Neural progenitor cell (in vitro differentiated cells): ENCODE measurements around the gene EPHB2. TPM values are rescaled to one million over a fixed set of nuclear protein-coding genes. Genes with fewer than 3 reads are reported as not detected.

Experiments used
- DNase-seq: peaks from one replicate; pipeline ENCODE4 v3.0.0-alpha.2; 2016; ENCODE audit warnings: low spot score
- H2AFZ ChIP-seq: fragments of 200-600 bp; sonication (generic); replicated peaks from 2 replicates; pipeline ENCODE4 v1.6.1; 2016; ENCODE audit warnings: antibody characterized with exemption
- H3F3A ChIP-seq: fragments of 200-600 bp; sonication (generic); 2 replicates; pipeline ENCODE4 v1.6.1; 2016; ENCODE audit warnings: antibody characterized with exemption, low read depth
- H3K27ac ChIP-seq: fragments of 200-600 bp; sonication (generic); 2 replicates; pipeline ENCODE4 v1.5.1; 2016; ENCODE audit warnings: mild to moderate bottlenecking
- H3K27me3 ChIP-seq: fragments of 200-600 bp; sonication (generic); 2 replicates; pipeline ENCODE4 v1.6.1; 2016; ENCODE audit warnings: mild to moderate bottlenecking, moderate library complexity
- H3K36me3 ChIP-seq: fragments of 200-600 bp; sonication (generic); 2 replicates; pipeline ENCODE4 v1.5.1; 2016
- H3K4me1 ChIP-seq: fragments of 200-600 bp; sonication (generic); 2 replicates; pipeline ENCODE4 v1.6.1; 2016; ENCODE audit warnings: mixed run types
- H3K4me2 ChIP-seq: fragments of 200-600 bp; sonication (generic); 2 replicates; pipeline ENCODE4 v1.6.1; 2016
- H3K4me3 ChIP-seq: fragments of 200-600 bp; sonication (generic); 2 replicates; pipeline ENCODE4 v1.5.1; 2016
- H3K79me2 ChIP-seq: fragments of 200-600 bp; sonication (generic); 2 replicates; pipeline ENCODE4 v1.6.1; 2016; ENCODE audit warnings: low read depth
- H3K9ac ChIP-seq: fragments of 200-600 bp; sonication (generic); 2 replicates; pipeline ENCODE4 v1.6.1; 2016
- H3K9me3 ChIP-seq: fragments of 200-600 bp; sonication (generic); 2 replicates; pipeline ENCODE4 v1.5.1; 2016; ENCODE audit warnings: low read depth
- H4K20me1 ChIP-seq: fragments of 200-600 bp; sonication (generic); 2 replicates; pipeline ENCODE4 v1.6.1; 2016; ENCODE audit warnings: low read depth
- H3K27ac Mint-ChIP-seq: 3 replicates; pipeline ENCODE4 v1.8.0; 2021; ENCODE audit warnings: mixed read lengths
- H3K27me3 Mint-ChIP-seq: 2 replicates; pipeline ENCODE4 v1.8.0; 2022; ENCODE audit warnings: low read depth, mild to moderate bottlenecking, inconsistent platforms, moderate library complexity, mixed read lengths; ENCODE audit not compliant: insufficient read depth
- H3K36me3 Mint-ChIP-seq: 3 replicates; pipeline ENCODE4 v1.8.0; 2021; ENCODE audit warnings: mixed read lengths
- H3K4me1 Mint-ChIP-seq: 3 replicates; pipeline ENCODE4 v1.8.0; 2021; ENCODE audit warnings: mixed read lengths
- H3K4me3 Mint-ChIP-seq: 3 replicates; pipeline ENCODE4 v1.8.0; 2021; ENCODE audit warnings: mild to moderate bottlenecking, moderate library complexity, mixed read lengths
- H3K9me3 Mint-ChIP-seq: 3 replicates; pipeline ENCODE4 v1.8.0; 2020; ENCODE audit warnings: mixed read lengths
- EZH2 ChIP-seq: fragments of 200-600 bp; sonication (generic); IDR thresholded peaks from 2 replicates; pipeline ENCODE4 v1.6.1; 2017; ENCODE audit warnings: antibody characterized with exemption, mild to moderate bottlenecking, moderate library complexity
- EZH2phosphoT487 ChIP-seq: fragments of 200-600 bp; sonication (generic); IDR thresholded peaks from 2 replicates; pipeline ENCODE4 v1.6.1; 2017; ENCODE audit warnings: antibody characterized with exemption
- total RNA-seq: library from RNA; depleted of rRNA; stranded (reverse); fragments of >200 nt; gene quantifications from 2 replicates; pipeline ENCODE4 v1.2.3, GENCODE V29; 2015; ENCODE audit warnings: low replicate concordance
- TF ChIP-seq, protein P1 (sequence below): fragments of 200-600 bp; sonication (generic); IDR thresholded peaks from 2 replicates; pipeline ENCODE4 v1.5.1; 2017; ENCODE audit warnings: antibody characterized with exemption, mild to moderate bottlenecking

The EPHB2 gene
- total RNA-seq, 1 donor from 2014 or later: 38.3 TPM

GRCh38 chr1:22816803-22817202 is 106.2 kb downstream of the EPHB2 start:
- Histone ChIP-seq H3K4me3 (no peak overlapping the region), H3K9me3 (no peaks in the 10 kb centered on the region), H3K27ac (no peak overlapping the region), H3K27me3 (no peaks in the 10 kb centered on the region), H3K4me1 (peaks cover 14% of the 10 kb centered on the region), H3K36me3 (no peaks in the 10 kb centered on the region), H3K79me2 (peaks cover 4% of the 10 kb centered on the region), H3K9ac (no peak overlapping the region), H2AFZ (no peak overlapping the region), H3K4me2 (no peak overlapping the region), H4K20me1 (peaks cover 3% of the 10 kb centered on the region), H3F3A (no peaks in the 10 kb centered on the region)
- Mint-ChIP-seq H3K9me3 (no peaks in the 10 kb centered on the region), H3K27ac (no peak overlapping the region), H3K27me3 (peaks cover 6% of the 10 kb centered on the region), H3K4me1 (peaks cover 17% of the 10 kb centered on the region), H3K4me3 (no peak overlapping the region), H3K36me3 (no peaks in the 10 kb centered on the region)
- TF ChIP-seq, protein P1, sequence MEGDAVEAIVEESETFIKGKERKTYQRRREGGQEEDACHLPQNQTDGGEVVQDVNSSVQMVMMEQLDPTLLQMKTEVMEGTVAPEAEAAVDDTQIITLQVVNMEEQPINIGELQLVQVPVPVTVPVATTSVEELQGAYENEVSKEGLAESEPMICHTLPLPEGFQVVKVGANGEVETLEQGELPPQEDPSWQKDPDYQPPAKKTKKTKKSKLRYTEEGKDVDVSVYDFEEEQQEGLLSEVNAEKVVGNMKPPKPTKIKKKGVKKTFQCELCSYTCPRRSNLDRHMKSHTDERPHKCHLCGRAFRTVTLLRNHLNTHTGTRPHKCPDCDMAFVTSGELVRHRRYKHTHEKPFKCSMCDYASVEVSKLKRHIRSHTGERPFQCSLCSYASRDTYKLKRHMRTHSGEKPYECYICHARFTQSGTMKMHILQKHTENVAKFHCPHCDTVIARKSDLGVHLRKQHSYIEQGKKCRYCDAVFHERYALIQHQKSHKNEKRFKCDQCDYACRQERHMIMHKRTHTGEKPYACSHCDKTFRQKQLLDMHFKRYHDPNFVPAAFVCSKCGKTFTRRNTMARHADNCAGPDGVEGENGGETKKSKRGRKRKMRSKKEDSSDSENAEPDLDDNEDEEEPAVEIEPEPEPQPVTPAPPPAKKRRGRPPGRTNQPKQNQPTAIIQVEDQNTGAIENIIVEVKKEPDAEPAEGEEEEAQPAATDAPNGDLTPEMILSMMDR: no peak
- no peak for TF ChIP-seq EZH2phosphoT487
- TF ChIP-seq EZH2: no peak
- no peak for DNase-seq

DNA sequence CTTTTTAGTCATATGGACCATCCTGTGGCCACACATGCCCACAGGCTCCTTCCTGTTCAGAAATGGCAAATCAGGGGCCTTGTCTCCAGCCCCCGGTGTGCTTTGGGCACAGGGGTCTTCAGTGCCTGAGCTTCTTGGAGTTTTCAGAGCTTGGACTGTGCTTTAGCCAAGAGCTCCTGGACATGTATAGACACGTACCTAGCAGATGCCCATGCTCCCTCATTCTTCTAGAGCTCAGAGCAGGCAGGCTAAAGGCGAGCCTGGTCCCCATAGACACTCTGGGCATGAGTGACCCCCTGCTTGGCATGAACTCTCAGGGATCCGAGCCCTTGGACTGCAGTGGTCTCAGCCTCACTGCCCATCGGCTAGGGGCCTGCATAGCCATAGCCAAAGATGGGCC is 106.8 kb downstream of the EPHB2 start:
- Histone ChIP-seq H4K20me1 (peaks cover 3% of the 10 kb centered on the region), H3F3A (no peaks in the 10 kb centered on the region), H3K27me3 (no peaks in the 10 kb centered on the region), H3K4me3 (no peak overlapping the region), H3K79me2 (peaks cover 4% of the 10 kb centered on the region), H3K36me3 (no peaks in the 10 kb centered on the region), H3K9me3 (no peaks in the 10 kb centered on the region), H3K4me1 (peaks cover 14% of the 10 kb centered on the region), H3K27ac (peak overlapping the region; percentile 11), H3K9ac (no peak overlapping the region), H3K4me2 (no peak overlapping the region), H2AFZ (no peak overlapping the region)
- Mint-ChIP-seq H3K27ac (no peak overlapping the region), H3K36me3 (no peaks in the 10 kb centered on the region), H3K4me3 (peak overlapping the region; percentile 18), H3K4me1 (peaks cover 17% of the 10 kb centered on the region), H3K9me3 (no peaks in the 10 kb centered on the region), H3K27me3 (peaks cover 6% of the 10 kb centered on the region)
- TF ChIP-seq EZH2phosphoT487: no peak
- TF ChIP-seq, protein P1: no peak
- TF ChIP-seq EZH2: no peak
- DNase-seq: no peak

GRCh38 chr1:22818061-22818770 is 107.6 kb downstream of the EPHB2 start:
- H3K79me2 ChIP-seq: peaks cover under 1% of the 10 kb centered on the region
- H4K20me1 ChIP-seq: peaks cover 3% of the 10 kb centered on the region
- no peak overlapping the region for H3K4me3 ChIP-seq
- peak overlapping the region; percentile 11 for H3K27ac ChIP-seq
- H3K4me2 ChIP-seq: no peak overlapping the region
- H3K9ac ChIP-seq: no peak overlapping the region
- H3K4me1 ChIP-seq: peaks cover 14% of the 10 kb centered on the region
- H3K36me3 ChIP-seq: no peaks in the 10 kb centered on the region
- peak overlapping the region; percentile 18 for H3K4me3 Mint-ChIP-seq
- no peaks in the 10 kb centered on the region for H3F3A ChIP-seq
- H2AFZ ChIP-seq: no peak overlapping the region
- peaks cover 6% of the 10 kb centered on the region for H3K27me3 Mint-ChIP-seq
- H3K9me3 Mint-ChIP-seq: no peaks in the 10 kb centered on the region
- TF ChIP-seq EZH2phosphoT487 (no peak), EZH2 (no peak)
- TF ChIP-seq, protein P1: peak; percentile 33
- no peaks in the 10 kb centered on the region for H3K9me3 ChIP-seq
- H3K27me3 ChIP-seq: no peaks in the 10 kb centered on the region
- DNase-seq: no peak
- H3K4me1 Mint-ChIP-seq: peaks cover 17% of the 10 kb centered on the region
- H3K36me3 Mint-ChIP-seq: no peaks in the 10 kb centered on the region
- peak overlapping the region; percentile 45 for H3K27ac Mint-ChIP-seq
